ENCODE measurements around the gene IQCC.

The IQCC gene

DNA sequence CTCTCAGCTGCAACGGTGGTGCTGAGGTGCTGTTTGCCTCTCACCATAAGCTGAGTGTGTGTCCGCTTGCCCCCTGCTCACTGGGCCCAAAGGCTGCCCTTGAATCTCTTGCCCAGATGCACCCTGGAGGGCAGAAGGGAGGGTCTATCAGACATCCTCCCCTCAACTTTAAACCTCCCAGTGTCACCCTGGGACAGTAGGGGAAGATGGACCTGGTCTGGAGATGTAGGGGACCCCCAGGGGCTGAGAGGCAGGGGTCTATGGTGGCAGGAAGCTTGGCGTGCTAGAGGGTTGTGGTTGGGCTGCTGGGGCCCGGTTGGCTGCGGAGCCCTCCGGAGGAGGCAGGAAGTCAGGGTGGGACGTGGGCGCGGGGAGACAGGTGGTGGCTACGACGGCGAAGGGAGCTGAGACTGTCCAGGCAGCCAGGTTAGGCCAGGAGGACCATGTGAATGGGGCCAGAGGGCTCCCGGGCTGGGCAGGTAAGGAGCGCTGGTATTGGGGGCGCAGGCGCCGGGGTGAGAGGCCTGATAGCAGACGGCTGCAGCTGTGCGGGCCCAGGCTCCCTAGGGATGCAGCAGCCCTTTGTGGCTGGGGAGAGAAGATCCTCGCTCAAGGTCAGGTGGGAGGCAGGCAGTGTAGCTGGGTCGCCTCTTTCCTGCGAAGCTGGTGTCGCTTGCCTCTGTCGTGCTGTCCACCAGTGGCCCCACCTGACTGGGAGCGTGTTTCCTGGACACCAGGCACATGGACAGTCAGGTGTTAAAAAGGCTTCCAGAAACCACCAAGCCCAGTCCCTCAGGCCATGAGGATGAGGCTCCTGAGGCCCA is 45.6 kb downstream of the IQCC start, which contains the start of gene LCK:
TSS of gene LCK (plus strand) at position 373 of the 824 bp plus-strand sequence. CDS start 23,065 bp downstream, outside the sequence.
- Histone ChIP-seq H3K9me3 (ENCODE audit: severe bottlenecking) (no peaks in the 10 kb centered on the region), H3K36me3 (no peaks in the 10 kb centered on the region), H3K27ac (no peak within 1 kb of the TSS), H3K4me3 (ENCODE audit: low read depth, low read length) (no peak within 1 kb of the TSS), H3K27me3 (ENCODE audit: insufficient read depth, low read depth, severe bottlenecking) (no peaks in the 10 kb centered on the region)
- TF ChIP-seq CTCF (IDR thresholded peaks at IDR 0.05; ENCODE audit: low read depth, low read length): no peak
- DNase-seq: no peak

- Histone ChIP-seq H3K27ac (no peak overlapping the region), H3K36me3 (no peaks in the 10 kb centered on the region), H3K27me3 (ENCODE audit: insufficient read depth, low read depth, severe bottlenecking) (no peaks in the 10 kb centered on the region), H3K4me3 (ENCODE audit: low read depth, low read length) (no peak overlapping the region), H3K9me3 (ENCODE audit: severe bottlenecking) (no peaks in the 10 kb centered on the region)
- no peak for DNase-seq
- TF ChIP-seq CTCF (IDR thresholded peaks at IDR 0.05; ENCODE audit: low read depth, low read length): no peak
Observed at GRCh38 chr1:32255072-32256071, 49.9 kb downstream of the IQCC start.

- H3K27ac ChIP-seq: no peak overlapping the region
- no peak for DNase-seq
Observed at GRCh38 chr1:32256473-32257226, 51.2 kb downstream of the IQCC start.

DNA sequence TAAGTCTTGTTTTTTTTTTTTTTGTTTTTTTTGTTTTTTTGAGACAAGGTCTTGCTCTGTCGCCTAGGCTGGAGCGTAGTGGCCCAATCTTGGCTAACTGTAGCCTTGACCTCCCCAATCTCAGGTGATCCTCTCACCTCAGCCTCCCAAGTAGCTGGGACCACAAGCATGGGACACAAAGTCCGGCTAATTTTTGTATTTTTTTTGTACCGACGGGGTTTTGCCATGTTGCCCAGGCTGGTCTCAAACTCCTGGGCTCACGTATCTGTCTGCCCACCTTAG is 51.7 kb downstream of the IQCC start:
- Histone ChIP-seq H3K27me3 (ENCODE audit: insufficient read depth, low read depth, severe bottlenecking) (no peaks in the 10 kb centered on the region), H3K27ac (no peak overlapping the region), H3K9me3 (ENCODE audit: severe bottlenecking) (no peaks in the 10 kb centered on the region), H3K4me3 (ENCODE audit: low read depth, low read length) (no peak overlapping the region), H3K36me3 (no peaks in the 10 kb centered on the region)
- no peak for TF ChIP-seq CTCF (IDR thresholded peaks at IDR 0.05; ENCODE audit: low read depth, low read length)
- no peak for DNase-seq

More at GRCh38 chr1:32256473-32257226, 51.2 kb downstream of the IQCC start:
- Histone ChIP-seq H3K4me3 (ENCODE audit: low read depth, low read length) (no peak overlapping the region), H3K36me3 (no peaks in the 10 kb centered on the region), H3K27me3 (ENCODE audit: insufficient read depth, low read depth, severe bottlenecking) (no peaks in the 10 kb centered on the region), H3K9me3 (ENCODE audit: severe bottlenecking) (no peaks in the 10 kb centered on the region)
- TF ChIP-seq CTCF (IDR thresholded peaks at IDR 0.05; ENCODE audit: low read depth, low read length): no peak

All from WERI-Rb-1 (cell line).